ENCODE data around the gene TUBGCP2. TPM values are rescaled to one million over a fixed set of nuclear protein-coding genes. Genes with fewer than 3 reads are reported as not detected.

TUBGCP2 gene
- total RNA-seq, 1 experiment from 2014 or later, result 35.4 TPM

DNA sequence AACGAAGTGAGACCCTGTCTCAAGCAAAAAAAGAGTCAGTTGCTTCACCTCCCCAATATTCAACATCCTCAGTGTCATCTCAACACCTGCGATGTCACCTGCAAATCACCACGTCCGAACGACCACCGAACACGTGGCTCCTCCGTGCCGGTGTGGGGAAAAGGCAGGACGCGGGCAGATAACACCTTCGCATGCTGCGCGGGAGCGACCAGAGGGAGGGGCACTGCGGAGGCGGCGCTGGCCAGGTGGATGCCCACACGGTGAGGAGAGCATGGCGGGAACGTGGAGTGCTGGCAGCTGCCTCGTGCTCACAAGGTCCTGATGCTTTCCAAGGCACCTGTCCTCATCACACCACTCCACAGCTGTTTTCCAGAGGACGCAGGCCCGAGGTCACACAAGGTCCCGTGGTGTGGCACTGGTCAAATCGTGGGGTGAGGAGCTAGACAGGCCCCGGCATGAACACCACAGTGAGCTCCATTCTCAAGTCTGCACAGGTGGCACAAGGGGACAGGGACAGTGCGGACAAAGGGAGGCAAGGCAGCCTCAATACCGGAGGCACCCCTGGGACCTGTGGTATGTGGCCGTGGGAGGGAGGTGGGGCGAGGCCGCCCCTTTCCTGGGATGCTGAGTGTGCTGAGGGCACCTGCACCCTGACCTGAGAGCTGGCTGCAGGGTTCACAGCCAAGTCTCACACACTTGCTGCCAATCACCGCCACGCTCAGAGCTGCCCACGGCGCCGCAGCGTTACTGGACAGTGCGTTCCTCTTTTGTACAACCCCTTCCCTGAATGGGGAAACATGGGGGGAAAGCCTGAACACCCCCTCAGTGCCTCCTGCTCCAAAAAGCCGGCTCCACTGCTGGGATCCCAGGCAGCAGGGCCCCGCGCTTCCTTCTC lies 13.0 kb downstream of the TUBGCP2 start:
- no peak for TF ChIP-seq CEBPB (IDR thresholded peaks at IDR 0.05; ENCODE audit: low read depth)
- TF ChIP-seq EZH2 (IDR thresholded peaks at IDR 0.05), result no peak
- TF ChIP-seq RAD21 (IDR thresholded peaks at IDR 0.05; ENCODE audit: low read depth), result no peak
- no peak for TF ChIP-seq POLR2A (IDR thresholded peaks at IDR 0.05; ENCODE audit: borderline replicate concordance, extremely low read depth, insufficient read depth, insufficient read length)
- no peak for TF ChIP-seq CBX3 (IDR thresholded peaks at IDR 0.05; ENCODE audit: low read depth)
- TF ChIP-seq, protein P1, sequence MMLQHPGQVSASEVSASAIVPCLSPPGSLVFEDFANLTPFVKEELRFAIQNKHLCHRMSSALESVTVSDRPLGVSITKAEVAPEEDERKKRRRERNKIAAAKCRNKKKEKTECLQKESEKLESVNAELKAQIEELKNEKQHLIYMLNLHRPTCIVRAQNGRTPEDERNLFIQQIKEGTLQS (IDR thresholded peaks at IDR 0.05), result no peak
- TF ChIP-seq ZFX (IDR thresholded peaks at IDR 0.05), result no peak
- TF ChIP-seq EZH2phosphoT487 (IDR thresholded peaks at IDR 0.05; ENCODE audit: borderline replicate concordance), result no peak
- TF ChIP-seq, protein P2, sequence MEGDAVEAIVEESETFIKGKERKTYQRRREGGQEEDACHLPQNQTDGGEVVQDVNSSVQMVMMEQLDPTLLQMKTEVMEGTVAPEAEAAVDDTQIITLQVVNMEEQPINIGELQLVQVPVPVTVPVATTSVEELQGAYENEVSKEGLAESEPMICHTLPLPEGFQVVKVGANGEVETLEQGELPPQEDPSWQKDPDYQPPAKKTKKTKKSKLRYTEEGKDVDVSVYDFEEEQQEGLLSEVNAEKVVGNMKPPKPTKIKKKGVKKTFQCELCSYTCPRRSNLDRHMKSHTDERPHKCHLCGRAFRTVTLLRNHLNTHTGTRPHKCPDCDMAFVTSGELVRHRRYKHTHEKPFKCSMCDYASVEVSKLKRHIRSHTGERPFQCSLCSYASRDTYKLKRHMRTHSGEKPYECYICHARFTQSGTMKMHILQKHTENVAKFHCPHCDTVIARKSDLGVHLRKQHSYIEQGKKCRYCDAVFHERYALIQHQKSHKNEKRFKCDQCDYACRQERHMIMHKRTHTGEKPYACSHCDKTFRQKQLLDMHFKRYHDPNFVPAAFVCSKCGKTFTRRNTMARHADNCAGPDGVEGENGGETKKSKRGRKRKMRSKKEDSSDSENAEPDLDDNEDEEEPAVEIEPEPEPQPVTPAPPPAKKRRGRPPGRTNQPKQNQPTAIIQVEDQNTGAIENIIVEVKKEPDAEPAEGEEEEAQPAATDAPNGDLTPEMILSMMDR (IDR thresholded peaks at IDR 0.05 in 2 of 3, conservative IDR thresholded peaks at IDR 0.05 in 1 of 3; ENCODE audit: borderline replicate concordance in 1 of 3, insufficient read depth in 1 of 3, low read depth in 2 of 3, low read length in 2 of 3), result no peak
- no peak for TF ChIP-seq ELF1 (IDR thresholded peaks at IDR 0.05; ENCODE audit: borderline replicate concordance, low read depth)
- TF ChIP-seq TCF7L2 (IDR thresholded peaks at IDR 0.05; ENCODE audit: borderline replicate concordance, extremely low read depth, insufficient read depth, insufficient read length), result no peak
- no peak for TF ChIP-seq YY1 (IDR thresholded peaks at IDR 0.05; ENCODE audit: extremely low read depth, insufficient replicate concordance, low read depth, low read length)
- TF ChIP-seq SIN3A (IDR thresholded peaks at IDR 0.05; ENCODE audit: low read depth), result no peak
- TF ChIP-seq ZNF274 (IDR thresholded peaks at IDR 0.05; ENCODE audit: low read depth, low read length), result no peak
- TF ChIP-seq, protein P3, sequence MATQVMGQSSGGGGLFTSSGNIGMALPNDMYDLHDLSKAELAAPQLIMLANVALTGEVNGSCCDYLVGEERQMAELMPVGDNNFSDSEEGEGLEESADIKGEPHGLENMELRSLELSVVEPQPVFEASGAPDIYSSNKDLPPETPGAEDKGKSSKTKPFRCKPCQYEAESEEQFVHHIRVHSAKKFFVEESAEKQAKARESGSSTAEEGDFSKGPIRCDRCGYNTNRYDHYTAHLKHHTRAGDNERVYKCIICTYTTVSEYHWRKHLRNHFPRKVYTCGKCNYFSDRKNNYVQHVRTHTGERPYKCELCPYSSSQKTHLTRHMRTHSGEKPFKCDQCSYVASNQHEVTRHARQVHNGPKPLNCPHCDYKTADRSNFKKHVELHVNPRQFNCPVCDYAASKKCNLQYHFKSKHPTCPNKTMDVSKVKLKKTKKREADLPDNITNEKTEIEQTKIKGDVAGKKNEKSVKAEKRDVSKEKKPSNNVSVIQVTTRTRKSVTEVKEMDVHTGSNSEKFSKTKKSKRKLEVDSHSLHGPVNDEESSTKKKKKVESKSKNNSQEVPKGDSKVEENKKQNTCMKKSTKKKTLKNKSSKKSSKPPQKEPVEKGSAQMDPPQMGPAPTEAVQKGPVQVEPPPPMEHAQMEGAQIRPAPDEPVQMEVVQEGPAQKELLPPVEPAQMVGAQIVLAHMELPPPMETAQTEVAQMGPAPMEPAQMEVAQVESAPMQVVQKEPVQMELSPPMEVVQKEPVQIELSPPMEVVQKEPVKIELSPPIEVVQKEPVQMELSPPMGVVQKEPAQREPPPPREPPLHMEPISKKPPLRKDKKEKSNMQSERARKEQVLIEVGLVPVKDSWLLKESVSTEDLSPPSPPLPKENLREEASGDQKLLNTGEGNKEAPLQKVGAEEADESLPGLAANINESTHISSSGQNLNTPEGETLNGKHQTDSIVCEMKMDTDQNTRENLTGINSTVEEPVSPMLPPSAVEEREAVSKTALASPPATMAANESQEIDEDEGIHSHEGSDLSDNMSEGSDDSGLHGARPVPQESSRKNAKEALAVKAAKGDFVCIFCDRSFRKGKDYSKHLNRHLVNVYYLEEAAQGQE (IDR thresholded peaks at IDR 0.05; ENCODE audit: low read depth), result no peak
- TF ChIP-seq EGR1 (IDR thresholded peaks at IDR 0.05; ENCODE audit: low read depth), result no peak
- TF ChIP-seq POLR2AphosphoS5 (IDR thresholded peaks at IDR 0.05; ENCODE audit: low read depth, low read length), result no peak
- Histone ChIP-seq H3K27me3 (ENCODE audit: insufficient read depth, low read length) (no peaks in the 10 kb centered on the region), H3K36me3 (ENCODE audit: control insufficient read depth in 1 of 2, insufficient read depth in 2 of 2, low read length in 2 of 2) (peaks cover 0 to 4% of the 10 kb centered on the region in 2 experiments; a peak in 3 of 4 replicates), H3K4me3 (replicated peaks in 1 of 2; ENCODE audit: low read depth in 1 of 2, low read length in 2 of 2) (no peak overlapping the region), H4K20me1 (ENCODE audit: insufficient read depth) (no peaks in the 10 kb centered on the region), H3K4me1 (ENCODE audit: control insufficient read depth in 1 of 2, insufficient read depth in 2 of 2, low read length in 2 of 2) (peaks cover 0 to 6% of the 10 kb centered on the region in 2 experiments; a peak in 1 of 4 replicates), H3K79me2 (ENCODE audit: insufficient read depth, low read length) (no peaks in the 10 kb centered on the region), H3K9me3 (ENCODE audit: control insufficient read depth in 1 of 2, insufficient read depth in 1 of 2, low read depth in 1 of 2, low read length in 2 of 2) (no peaks in the 10 kb centered on the region), H2AFZ (ENCODE audit: low read depth, low read length, poor library complexity, severe bottlenecking) (no peak overlapping the region), H3K9ac (ENCODE audit: low read length) (no peak overlapping the region), H3K27ac (ENCODE audit: low read depth, low read length) (no peak overlapping the region), H3K9me2 (ENCODE audit: insufficient read depth) (no peaks in the 10 kb centered on the region), H3K4me2 (ENCODE audit: low read length) (no peak overlapping the region)
- no peak for ATAC-seq
- ChIA-PET RAD21 (ENCODE audit: low non-redundant PET in 1 of 2, low total read pairs in 2 of 2, uncharacterized antibody in 2 of 2, unreplicated experiment in 2 of 2) (no interaction called here), POLR2A (no interaction called here), CTCF (no interaction called here)
- intact Hi-C loops (cut with micrococcal nuclease), result no loop called here
- no TSS peak for BruUV-seq (replicated peaks)
- no peak for DNase-seq (ENCODE audit: low read depth, low spot score)
